NCI-H1105 treated with DMSO at 0.1 percent for 48 hours (cell line): Measurements from ENCODE around the gene NEURL4.

Experiments
- DNase-seq: peaks from one replicate; lab custom pipeline; 2025; lab: John Stamatoyannopoulos, UW

NEURL4 gene

GRCh38 chr17:7279448-7279847 is 49.7 kb downstream of the NEURL4 start:
- no peak for DNase-seq

- no peak for DNase-seq
These were observed 62.4 kb downstream of the NEURL4 start for GRCh38 chr17:7266784-7267183.
